ENCODE data around the gene TMEM272. TPM values are rescaled to one million over a fixed set of nuclear protein-coding genes. Genes with fewer than 3 reads are reported as not detected.
A peak's percentile ranks its signal among the peaks of the same experiment; 100 is the strongest.

Gene TMEM272
- total RNA-seq, 1 donor from 2014 or later, result not detected

DNA sequence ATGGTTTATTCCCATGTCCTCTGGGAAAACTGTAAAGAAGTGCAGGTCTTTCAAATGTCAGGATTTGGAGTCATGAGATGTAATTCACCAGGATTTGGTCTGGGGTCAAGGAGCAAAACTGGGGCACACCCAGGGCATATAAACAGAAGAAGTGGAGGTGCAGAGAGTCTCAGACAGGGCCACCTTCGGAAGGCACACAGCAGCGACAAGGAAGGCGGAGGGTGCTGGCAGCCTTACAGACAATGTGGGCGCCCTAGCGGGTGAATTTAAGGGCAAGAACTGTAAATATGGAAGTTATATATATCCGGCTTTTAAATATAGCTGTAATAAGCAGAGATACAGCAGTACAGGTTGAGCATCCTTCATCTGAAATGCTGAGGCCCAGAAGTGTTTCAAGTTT lies 72.2 kb downstream of the TMEM272 start:
- H3K4me1 ChIP-seq, result no peaks in the 10 kb centered on the region
- H3F3A ChIP-seq (ENCODE audit: low read depth), result peaks cover under 1% of the 10 kb centered on the region
- no peaks in the 10 kb centered on the region for H3K27me3 ChIP-seq
- Mint-ChIP-seq H3K27me3 (ENCODE audit: insufficient read depth, low read depth) (peaks cover 14% of the 10 kb centered on the region), H3K27ac (no peak overlapping the region), H3K36me3 (peaks cover 5% of the 10 kb centered on the region), H3K4me1 (peaks cover 4% of the 10 kb centered on the region), H3K4me3 (no peak overlapping the region), H3K9me3 (no peaks in the 10 kb centered on the region)
- TF ChIP-seq EZH2phosphoT487 (IDR thresholded peaks at IDR 0.05), result no peak
- TF ChIP-seq EZH2 (IDR thresholded peaks at IDR 0.05), result no peak
- TF ChIP-seq CTCF (IDR thresholded peaks at IDR 0.05), result no peak
- H3K9ac ChIP-seq, result no peak overlapping the region
- H3K9me3 ChIP-seq (ENCODE audit: low read depth), result no peaks in the 10 kb centered on the region
- no peak overlapping the region for H3K4me3 ChIP-seq
- no peak overlapping the region for H2AFZ ChIP-seq (replicated peaks)
- no peaks in the 10 kb centered on the region for H3K79me2 ChIP-seq (ENCODE audit: low read depth)
- no peaks in the 10 kb centered on the region for H3K36me3 ChIP-seq
- no peak for DNase-seq (ENCODE audit: low spot score)
- no peak overlapping the region for H3K4me2 ChIP-seq
- H4K20me1 ChIP-seq (ENCODE audit: low read depth), result no peaks in the 10 kb centered on the region
- H3K27ac ChIP-seq, result no peak overlapping the region

DNA sequence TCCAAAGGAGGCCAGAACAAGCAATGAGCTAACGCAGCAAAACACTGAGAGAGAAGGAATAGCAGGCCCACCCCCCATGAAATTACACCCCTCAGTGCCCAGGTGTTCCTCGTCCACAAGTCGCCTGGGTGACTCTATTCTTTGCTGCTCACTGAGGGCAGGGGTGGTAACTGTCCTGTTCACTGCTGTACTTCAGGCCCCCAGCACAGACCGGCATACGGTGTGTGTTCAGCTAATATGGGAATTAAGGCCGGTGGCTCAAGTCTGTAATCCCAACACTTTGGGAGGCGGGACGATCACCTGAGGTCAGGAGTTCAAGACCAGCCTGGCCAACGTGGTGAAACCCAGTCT lies 72.9 kb downstream of the TMEM272 start:
- Histone ChIP-seq H3K27me3 (no peaks in the 10 kb centered on the region), H3K4me1 (no peaks in the 10 kb centered on the region), H3K27ac (no peak overlapping the region), H3F3A (ENCODE audit: low read depth) (peaks cover 7% of the 10 kb centered on the region), H3K36me3 (no peaks in the 10 kb centered on the region), H3K4me3 (no peak overlapping the region), H3K4me2 (no peak overlapping the region), H4K20me1 (ENCODE audit: low read depth) (no peaks in the 10 kb centered on the region), H3K79me2 (ENCODE audit: low read depth) (no peaks in the 10 kb centered on the region), H2AFZ (replicated peaks) (no peak overlapping the region), H3K9ac (no peak overlapping the region), H3K9me3 (ENCODE audit: low read depth) (no peaks in the 10 kb centered on the region)
- H3K9me3 Mint-ChIP-seq, result no peaks in the 10 kb centered on the region
- no peak overlapping the region for H3K4me3 Mint-ChIP-seq
- H3K4me1 Mint-ChIP-seq, result peaks cover 4% of the 10 kb centered on the region
- H3K27me3 Mint-ChIP-seq (ENCODE audit: insufficient read depth, low read depth), result peaks cover 14% of the 10 kb centered on the region
- peaks cover 8% of the 10 kb centered on the region for H3K36me3 Mint-ChIP-seq
- TF ChIP-seq CTCF (IDR thresholded peaks at IDR 0.05), result no peak
- TF ChIP-seq EZH2 (IDR thresholded peaks at IDR 0.05), result no peak
- no peak for TF ChIP-seq EZH2phosphoT487 (IDR thresholded peaks at IDR 0.05)
- DNase-seq (ENCODE audit: low spot score), result no peak
- H3K27ac Mint-ChIP-seq, result no peak overlapping the region

- no peak overlapping the region for H2AFZ ChIP-seq (replicated peaks)
- H3K27ac Mint-ChIP-seq, result peak overlapping the region; percentile 36
- no peaks in the 10 kb centered on the region for H3K27me3 ChIP-seq
- no peaks in the 10 kb centered on the region for H3K36me3 ChIP-seq
- no peak for DNase-seq (ENCODE audit: low spot score)
- H3K4me1 ChIP-seq, result no peaks in the 10 kb centered on the region
- H3F3A ChIP-seq (ENCODE audit: low read depth), result peaks cover 7% of the 10 kb centered on the region
- peaks cover 14% of the 10 kb centered on the region for H3K27me3 Mint-ChIP-seq (ENCODE audit: insufficient read depth, low read depth)
- peak overlapping the region; percentile 37 for H3K4me3 Mint-ChIP-seq
- no peaks in the 10 kb centered on the region for H3K79me2 ChIP-seq (ENCODE audit: low read depth)
- H3K36me3 Mint-ChIP-seq, result peaks cover 11% of the 10 kb centered on the region
- H3K4me3 ChIP-seq, result no peak overlapping the region
- no peaks in the 10 kb centered on the region for H3K9me3 ChIP-seq (ENCODE audit: low read depth)
- TF ChIP-seq EZH2phosphoT487 (IDR thresholded peaks at IDR 0.05) (no peak), CTCF (IDR thresholded peaks at IDR 0.05) (no peak), EZH2 (IDR thresholded peaks at IDR 0.05) (no peak)
- no peaks in the 10 kb centered on the region for H3K9me3 Mint-ChIP-seq
- H3K4me1 Mint-ChIP-seq, result peaks cover 4% of the 10 kb centered on the region
- no peaks in the 10 kb centered on the region for H4K20me1 ChIP-seq (ENCODE audit: low read depth)
- no peak overlapping the region for H3K9ac ChIP-seq
- H3K4me2 ChIP-seq, result no peak overlapping the region
- H3K27ac ChIP-seq, result no peak overlapping the region
These were observed 73.4 kb downstream of the TMEM272 start for GRCh38 chr13:51771418-51772104.
